HCT116 (cell line): ENCODE results near the gene BICRAL. TPM values are rescaled to one million over a fixed set of nuclear protein-coding genes. Genes with fewer than 3 reads are reported as not detected.
"Not testable (repeated sequence)": the region's sequence is repeated elsewhere in the genome, so short reads cannot be mapped to it uniquely, and the experiment has no call there.

Experiments
- ATAC-seq: fragments of 200-7000 bp; cut with Tn5 transposase; 2 replicates; pipeline ENCODE4 v1.9.1; 2020; ENCODE audit warnings: mild to moderate bottlenecking, moderate library complexity
- BruUV-seq: library from RNA; stranded (reverse); fragments of 400-500 nt; replicated peaks from 2 replicates; lab custom pipeline; 2021; lab: Mats Ljungman, UMichigan
- CTCF ChIA-PET: fragments of 300-600 bp; sonication (Branson Sonifier 250); formaldehyde crosslinking; loops from one replicate; lab custom pipeline; 2021; ENCODE audit warnings: antibody characterized with exemption; lab: Charles Lee
- POLR2A ChIA-PET: fragments of 300-600, 350-600 bp; sonication (Branson Sonifier 250); formaldehyde crosslinking; loops from one replicate; lab custom pipeline; 2021; ENCODE audit warnings: antibody characterized with exemption; lab: Charles Lee
- RAD21 ChIA-PET, 2 experiments: fragments of 300-600 bp; sonication (Branson Sonifier 250); formaldehyde crosslinking; loops; one replicate each; lab custom pipeline; 2023; ENCODE audit warnings: low total read pairs in 2 of 2; ENCODE audit not compliant: uncharacterized antibody in 2 of 2, unreplicated experiment in 2 of 2, low non-redundant PET in 1 of 2; lab: Charles Lee
- DNase-seq: peaks from one replicate; pipeline ENCODE4 v3.0.0-alpha.2; 2010; ENCODE audit warnings: low read depth, low spot score
- H2AFZ ChIP-seq: fragments of 200-600 bp; shearing (Covaris generic), sonication (generic); 2 replicates; pipeline ENCODE4 v1.6.1; 2017; ENCODE audit warnings: low read depth, mixed run types, mixed read lengths, antibody characterized with exemption, low read length; ENCODE audit not compliant: poor library complexity, severe bottlenecking
- H3K27ac ChIP-seq: 2 replicates; pipeline ENCODE4 v1.5.1; 2012; ENCODE audit warnings: low read depth, low read length
- H3K27me3 ChIP-seq: fragments of 200-600 bp; sonication (generic); 2 replicates; pipeline ENCODE4 v1.6.1; 2016; ENCODE audit warnings: mixed run types, low read length, mixed read lengths; ENCODE audit not compliant: insufficient read depth
- H3K36me3 ChIP-seq, 2 experiments: fragments of 200-500 bp in 1 of 2; fragments of 200-600 bp in 1 of 2; sonication (Bioruptor generic) in 1 of 2; sonication (generic) in 1 of 2; 2 replicates each; pipeline versions ENCODE4 v1.5.1 to v1.6.1; 2014 to 2016; ENCODE audit warnings: low read length in 2 of 2, inconsistent platforms in 1 of 2, mixed read lengths in 1 of 2, mixed run types in 1 of 2; ENCODE audit not compliant: insufficient read depth in 2 of 2, control insufficient read depth in 1 of 2
- H3K4me1 ChIP-seq, 2 experiments: fragments of 200-600 bp in 1 of 2; sonication (generic) in 1 of 2; 2 replicates each; pipeline versions ENCODE4 v1.5.1 to v1.6.1; 2012 to 2017; ENCODE audit warnings: low read length in 2 of 2, inconsistent platforms in 1 of 2, mild to moderate bottlenecking in 1 of 2, mixed read lengths in 1 of 2, mixed run types in 1 of 2, moderate library complexity in 1 of 2; ENCODE audit not compliant: insufficient read depth in 2 of 2, control insufficient read depth in 1 of 2
- H3K4me2 ChIP-seq: fragments of 200-600 bp; sonication (generic); 2 replicates; pipeline ENCODE4 v1.6.1; 2017; ENCODE audit warnings: mixed run types, low read length, mixed read lengths
- H3K4me3 ChIP-seq, 2 experiments: fragments of 200-600 bp in 1 of 2; sonication (generic) in 1 of 2; replicated peaks in 1 of 2; 2 replicates each; pipeline ENCODE4 v1.5.1; 2011 to 2016; ENCODE audit warnings: low read length in 2 of 2, control low read depth in 1 of 2, low read depth in 1 of 2, mild to moderate bottlenecking in 1 of 2, mixed read lengths in 1 of 2, mixed run types in 1 of 2
- H3K79me2 ChIP-seq: fragments of 200-600 bp; sonication (generic); 2 replicates; pipeline ENCODE4 v1.6.1; 2017; ENCODE audit warnings: mild to moderate bottlenecking, mixed run types, low read length, moderate library complexity, mixed read lengths; ENCODE audit not compliant: insufficient read depth
- H3K9ac ChIP-seq: fragments of 200-600 bp; sonication (generic); 2 replicates; pipeline ENCODE4 v1.6.1; 2016; ENCODE audit warnings: low read length, mixed read lengths
- H3K9me2 ChIP-seq: fragments of 200-600 bp; sonication (generic), shearing (Covaris generic); 2 replicates; pipeline ENCODE4 v1.6.1; 2017; ENCODE audit warnings: mixed run types, mild to moderate bottlenecking, moderate library complexity; ENCODE audit not compliant: insufficient read depth
- H3K9me3 ChIP-seq, 2 experiments: fragments of 200-500 bp in 1 of 2; fragments of 200-600 bp in 1 of 2; sonication (Bioruptor generic) in 1 of 2; sonication (generic) in 1 of 2; 2 replicates each; pipeline ENCODE4 v1.6.1; 2014 to 2017; ENCODE audit warnings: low read length in 2 of 2, mixed read lengths in 2 of 2, inconsistent platforms in 1 of 2, low read depth in 1 of 2, mild to moderate bottlenecking in 1 of 2, mixed run types in 1 of 2, moderate library complexity in 1 of 2; ENCODE audit not compliant: control insufficient read depth in 1 of 2, insufficient read depth in 1 of 2
- H4K20me1 ChIP-seq: fragments of 200-600 bp; sonication (generic), shearing (Covaris generic); 2 replicates; pipeline ENCODE4 v1.6.1; 2017; ENCODE audit warnings: mixed run types, mild to moderate bottlenecking, moderate library complexity; ENCODE audit not compliant: insufficient read depth
- ELF1 ChIP-seq: IDR thresholded peaks from 2 replicates; pipeline ENCODE4 v1.6.1; 2012; ENCODE audit warnings: low read depth, borderline replicate concordance
- JUND ChIP-seq: IDR thresholded peaks from 2 replicates; pipeline ENCODE4 v1.6.1; 2012
- REST ChIP-seq: IDR thresholded peaks from 2 replicates; pipeline ENCODE4 v1.6.1; 2012; ENCODE audit warnings: low read depth
- SIN3A ChIP-seq: IDR thresholded peaks from 2 replicates; pipeline ENCODE4 v1.6.1; 2012; ENCODE audit warnings: low read depth
- ZBTB33 ChIP-seq: IDR thresholded peaks from 2 replicates; pipeline ENCODE4 v1.6.1; 2011; ENCODE audit warnings: mild to moderate bottlenecking, low read length, moderate library complexity; ENCODE audit not compliant: insufficient replicate concordance; ENCODE audit errors: extremely low read depth
- intact Hi-C: fragments of 100-400 bp; cut with micrococcal nuclease; formaldehyde crosslinking; loops from 2 replicates; pipeline ENCODE4 v1.10.0; 2022
- total RNA-seq: library from RNA; stranded (reverse); gene quantifications from one replicate; pipeline ENCODE4 v1.2.1, GENCODE V29; 2021; ENCODE audit not compliant: unreplicated experiment

The BICRAL gene
- total RNA-seq, 1 experiment from 2014 or later: 14.9 TPM

GRCh38 chr6:42796171-42796570, 14.3 kb downstream of the BICRAL start (continued):
- no peak for TF ChIP-seq SIN3A
- TF ChIP-seq JUND: no peak
- TF ChIP-seq ZBTB33: no peak
- TF ChIP-seq ELF1: no peak
- no peak for TF ChIP-seq REST

GRCh38 chr6:42797696-42798095, 15.8 kb downstream of the BICRAL start:
- peaks cover 12 to 16% of the 10 kb centered on the region in 2 experiments for H3K4me1 ChIP-seq
- H3K36me3 ChIP-seq, H3K79me2 ChIP-seq, H3K9ac ChIP-seq, ATAC-seq, POLR2A ChIA-PET, H3K9me2 ChIP-seq, BruUV-seq, RAD21 ChIA-PET, H3K4me2 ChIP-seq, H3K9me3 ChIP-seq, H3K4me3 ChIP-seq, H3K27ac ChIP-seq, H2AFZ ChIP-seq, DNase-seq, H3K27me3 ChIP-seq, H4K20me1 ChIP-seq, intact Hi-C loops, CTCF ChIA-PET: not testable (repeated sequence)
